HepG2 (cell line): ENCODE data around the gene SORD. TPM values are rescaled to one million over a fixed set of nuclear protein-coding genes. Genes with fewer than 3 reads are reported as not detected.

Source experiments
- BORCS8-MEF2B ChIP-seq: sonication (generic); formaldehyde crosslinking; IDR thresholded peaks from 2 replicates; pipeline ENCODE4 v1.8.0; 2022; ENCODE audit warnings: mild to moderate bottlenecking, missing genetic modification reagents
- CHCHD3 ChIP-seq: sonication (generic); formaldehyde crosslinking; IDR thresholded peaks from 2 replicates; pipeline ENCODE4 v1.8.0; 2022; ENCODE audit warnings: mild to moderate bottlenecking, missing genetic modification reagents, moderate library complexity
- DMAP1 ChIP-seq: IDR thresholded peaks from 2 replicates; pipeline ENCODE4 v1.6.1; 2016
- DPF2 ChIP-seq: sonication (generic); formaldehyde crosslinking; IDR thresholded peaks from 2 replicates; pipeline ENCODE4 v1.4.0; 2020; ENCODE audit warnings: mild to moderate bottlenecking, low read depth, missing genetic modification reagents, borderline replicate concordance
- GZF1 ChIP-seq: sonication (generic); formaldehyde crosslinking; IDR thresholded peaks from 2 replicates; pipeline ENCODE4 v1.5.1; 2020; ENCODE audit warnings: mild to moderate bottlenecking, missing genetic modification reagents
- KLF12 ChIP-seq: sonication (generic); formaldehyde crosslinking; IDR thresholded peaks from 2 replicates; pipeline ENCODE4 v1.4.0; 2020; ENCODE audit warnings: missing genetic modification reagents, borderline replicate concordance
- MLLT10 ChIP-seq: sonication (generic); formaldehyde crosslinking; IDR thresholded peaks from 2 replicates; pipeline ENCODE4 v1.4.0; 2020; ENCODE audit warnings: missing genetic modification reagents
- MTA1 ChIP-seq: sonication (generic); formaldehyde crosslinking; IDR thresholded peaks from 2 replicates; pipeline ENCODE4 v1.4.0; 2020; ENCODE audit warnings: missing genetic modification reagents, mild to moderate bottlenecking, borderline replicate concordance
- MTA3 ChIP-seq: sonication (generic); formaldehyde crosslinking; IDR thresholded peaks from 2 replicates; pipeline ENCODE4 v1.4.0; 2020; ENCODE audit warnings: missing genetic modification reagents
- NAIF1 ChIP-seq: sonication (generic); formaldehyde crosslinking; IDR thresholded peaks from 2 replicates; pipeline ENCODE4 v1.5.0; 2020; ENCODE audit warnings: mild to moderate bottlenecking, missing genetic modification reagents, borderline replicate concordance
- NFRKB ChIP-seq: fragments of 450-650 bp; IDR thresholded peaks from 2 replicates; pipeline ENCODE4 v1.6.1; 2017
- PHF5A ChIP-seq: IDR thresholded peaks from one replicate; pipeline ENCODE4 v1.6.1; 2018; ENCODE audit warnings: low read depth, missing genetic modification reagents; ENCODE audit not compliant: unreplicated experiment
- TEAD3 ChIP-seq: optimal IDR thresholded peaks from 2 replicates; pipeline ENCODE3; 2016; ENCODE audit warnings: borderline replicate concordance
- YEATS2 ChIP-seq: sonication (generic); formaldehyde crosslinking; IDR thresholded peaks from 2 replicates; pipeline ENCODE4 v1.4.0; 2020; ENCODE audit warnings: missing genetic modification reagents, borderline replicate concordance
- ZC3H4 ChIP-seq: sonication (generic); formaldehyde crosslinking; IDR thresholded peaks from 2 replicates; pipeline ENCODE4 v1.4.0; 2020; ENCODE audit warnings: missing genetic modification reagents, borderline replicate concordance
- ZFAT ChIP-seq: sonication (generic); formaldehyde crosslinking; conservative IDR thresholded peaks from 2 replicates; pipeline ENCODE4 v1.8.1; 2023; ENCODE audit warnings: missing genetic modification reagents, inconsistent platforms
- ZFY ChIP-seq: sonication (generic); formaldehyde crosslinking; IDR thresholded peaks from 2 replicates; pipeline ENCODE4 v1.4.0; 2020; ENCODE audit warnings: missing genetic modification reagents
- ZNF12 ChIP-seq: sonication (generic); formaldehyde crosslinking; IDR thresholded peaks from 2 replicates; pipeline ENCODE4 v1.5.0; 2020; ENCODE audit warnings: missing genetic modification reagents
- ZNF136 ChIP-seq: sonication (generic); formaldehyde crosslinking; IDR thresholded peaks from 2 replicates; pipeline ENCODE4 v1.8.1; 2022; ENCODE audit warnings: low read depth, mild to moderate bottlenecking, moderate library complexity, missing genetic modification reagents
- ZNF225 ChIP-seq: sonication (generic); formaldehyde crosslinking; IDR thresholded peaks from 2 replicates; pipeline ENCODE4 v1.4.0; 2020; ENCODE audit warnings: mild to moderate bottlenecking, missing genetic modification reagents
- ZNF235 ChIP-seq: sonication (generic); formaldehyde crosslinking; IDR thresholded peaks from 2 replicates; pipeline ENCODE4 v1.8.1; 2023; ENCODE audit warnings: mild to moderate bottlenecking, missing genetic modification reagents, borderline replicate concordance
- ZNF431 ChIP-seq: sonication (generic); formaldehyde crosslinking; IDR thresholded peaks from 2 replicates; pipeline ENCODE4 v1.9.0; 2022; ENCODE audit warnings: missing genetic modification reagents, low read depth, mild to moderate bottlenecking, borderline replicate concordance
- ZNF629 ChIP-seq: sonication (generic); formaldehyde crosslinking; conservative IDR thresholded peaks from 2 replicates; pipeline ENCODE4 v1.5.0; 2020; ENCODE audit warnings: missing genetic modification reagents
- ZNF782 ChIP-seq: sonication (generic); formaldehyde crosslinking; IDR thresholded peaks from 2 replicates; pipeline ENCODE4 v1.4.0; 2020; ENCODE audit warnings: missing genetic modification reagents, mild to moderate bottlenecking, borderline replicate concordance
- polyA plus RNA-seq, 8 experiments: library from polyadenylated mRNA; depleted of rRNA in 3 of 8; stranded (reverse) in 7 of 8; unstranded in 1 of 8; fragments of >200 nt; fragmentation: Illumina TruSeq in 4 of 8; extraction: Trizol in 4 of 8; gene quantifications; 2 replicates each; pipeline versions ENCODE4 v1.2.1 to v1.2.3, GENCODE V29; 2011 to 2016; ENCODE audit warnings: low read depth in 4 of 8, missing spikeins in 1 of 8, mixed read lengths in 1 of 8; ENCODE audit not compliant: insufficient read depth in 1 of 8
- total RNA-seq, 5 experiments: library from RNA; depleted of rRNA; stranded (reverse); fragments of >200 nt; fragmentation: Illumina TruSeq; extraction: Trizol; gene quantifications; 2 replicates each; pipeline ENCODE4 v1.2.3, GENCODE V29; 2016; ENCODE audit warnings: low read depth in 1 of 5
- TF ChIP-seq, protein P1 (sequence below): sonication (generic); formaldehyde crosslinking; IDR thresholded peaks from 2 replicates; pipeline ENCODE4 v1.5.1; 2020; ENCODE audit warnings: mild to moderate bottlenecking, missing genetic modification reagents, moderate library complexity
- TF ChIP-seq, protein P2 (sequence below): sonication (generic); formaldehyde crosslinking; IDR thresholded peaks from 2 replicates; pipeline ENCODE4 v1.8.1; 2023; ENCODE audit warnings: mild to moderate bottlenecking, inconsistent platforms, moderate library complexity, missing genetic modification reagents, borderline replicate concordance

SORD gene
- total and polyA plus RNA-seq, 2 of the 13 experiments (the other 11 are each of a cell fraction or from before 2014, with no cell fraction given) = 59.1 to 95.3 TPM

DNA sequence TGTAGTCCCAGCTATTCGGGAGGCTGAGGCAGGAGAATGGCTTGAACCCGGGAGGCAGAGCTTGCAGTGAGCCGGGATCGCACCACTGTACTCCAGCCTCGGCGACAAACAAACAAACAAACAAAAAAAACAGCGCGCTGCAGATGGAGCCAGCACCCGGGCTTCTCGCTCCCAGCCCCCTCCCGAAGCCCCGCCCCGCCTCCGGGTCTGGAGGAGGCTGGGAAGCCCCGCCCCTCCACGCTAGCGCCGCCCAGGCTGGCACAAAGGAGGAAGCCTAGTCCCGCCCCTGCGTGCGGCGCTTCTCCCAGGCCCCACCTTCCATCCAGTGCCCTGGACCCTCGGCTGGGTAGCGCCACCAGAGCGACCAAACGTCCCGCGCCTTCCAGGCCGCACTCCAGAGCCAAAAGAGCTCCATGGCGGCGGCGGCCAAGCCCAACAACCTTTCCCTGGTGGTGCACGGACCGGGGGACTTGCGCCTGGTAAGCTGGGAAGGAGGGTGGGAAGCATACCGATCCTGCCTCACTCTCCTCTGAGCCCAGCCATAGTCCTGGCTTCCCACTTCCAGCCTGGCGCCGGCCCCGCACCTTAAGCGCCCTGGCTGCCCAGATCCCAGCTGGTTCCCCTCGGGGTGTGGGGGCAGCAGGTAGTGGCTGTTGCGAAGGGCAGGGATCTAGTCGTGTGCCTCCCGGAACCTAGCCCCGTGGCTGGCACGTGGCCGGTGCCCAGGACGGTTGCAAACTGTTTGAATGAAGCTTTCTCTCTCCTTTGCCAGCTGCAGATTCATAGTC is at the start of gene SORD (continued):
- TF ChIP-seq GZF1 (CRISPR knock-in tag) = peak; percentile 52; the same call in 1 of the 2 replicates
- TF ChIP-seq NFRKB = no peak
- no peak for TF ChIP-seq ZFAT
- peak; percentile 39; the same call in 1 of the 2 replicates for TF ChIP-seq DMAP1
- peak; percentile 49; the same call in 1 of the 2 replicates for TF ChIP-seq YEATS2 (CRISPR knock-in tag)
- peak; percentile 83; the same call in 1 of the 2 replicates for TF ChIP-seq ZNF225 (CRISPR knock-in tag)
- TF ChIP-seq DPF2 (CRISPR knock-in tag) = no peak
- TF ChIP-seq MLLT10 = no peak
- no peak for TF ChIP-seq ZNF235 (CRISPR knock-in tag)
- TF ChIP-seq, protein P1, sequence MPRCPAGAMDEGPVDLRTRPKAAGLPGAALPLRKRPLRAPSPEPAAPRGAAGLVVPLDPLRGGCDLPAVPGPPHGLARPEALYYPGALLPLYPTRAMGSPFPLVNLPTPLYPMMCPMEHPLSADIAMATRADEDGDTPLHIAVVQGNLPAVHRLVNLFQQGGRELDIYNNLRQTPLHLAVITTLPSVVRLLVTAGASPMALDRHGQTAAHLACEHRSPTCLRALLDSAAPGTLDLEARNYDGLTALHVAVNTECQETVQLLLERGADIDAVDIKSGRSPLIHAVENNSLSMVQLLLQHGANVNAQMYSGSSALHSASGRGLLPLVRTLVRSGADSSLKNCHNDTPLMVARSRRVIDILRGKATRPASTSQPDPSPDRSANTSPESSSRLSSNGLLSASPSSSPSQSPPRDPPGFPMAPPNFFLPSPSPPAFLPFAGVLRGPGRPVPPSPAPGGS (CRISPR knock-in tag) = 0 out of 2 replicates have a peak, but pooled peaks have one; percentile 66
- TF ChIP-seq ZNF431 (CRISPR knock-in tag) = 0 out of 2 replicates have a peak, but pooled peaks have one; percentile 18
- peak; percentile 65; the same call in 1 of the 2 replicates for TF ChIP-seq ZNF782 (CRISPR knock-in tag)
- TF ChIP-seq MTA3 (CRISPR knock-in tag) = no peak
- TF ChIP-seq PHF5A = no peak
- TF ChIP-seq ZFY = peak; percentile 80
- TF ChIP-seq, protein P2, sequence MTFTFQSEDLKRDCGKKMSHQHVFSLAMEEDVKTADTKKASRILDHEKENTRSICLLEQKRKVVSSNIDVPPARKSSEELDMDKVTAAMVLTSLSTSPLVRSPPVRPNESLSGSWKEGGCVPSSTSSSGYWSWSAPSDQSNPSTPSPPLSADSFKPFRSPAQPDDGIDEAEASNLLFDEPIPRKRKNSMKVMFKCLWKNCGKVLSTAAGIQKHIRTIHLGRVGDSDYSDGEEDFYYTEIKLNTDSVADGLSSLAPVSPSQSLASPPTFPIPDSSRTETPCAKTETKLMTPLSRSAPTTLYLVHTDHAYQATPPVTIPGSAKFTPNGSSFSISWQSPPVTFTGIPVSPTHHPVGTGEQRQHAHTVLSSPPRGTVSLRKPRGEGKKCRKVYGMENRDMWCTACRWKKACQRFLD = peak; percentile 82; the same call in 1 of the 2 replicates
- TF ChIP-seq ZNF136 = no peak
- TF ChIP-seq TEAD3 (CRISPR knock-in tag) = peak; percentile 49
- TF ChIP-seq MTA1 (CRISPR knock-in tag) = no peak
- TF ChIP-seq KLF12 (CRISPR knock-in tag) = no peak
- TF ChIP-seq CHCHD3 = no peak
- peak; percentile 86 for TF ChIP-seq BORCS8-MEF2B
- no peak for TF ChIP-seq ZNF12 (CRISPR knock-in tag)
- no peak for TF ChIP-seq ZC3H4 (CRISPR knock-in tag)
- TF ChIP-seq NAIF1 (CRISPR knock-in tag) = no peak
- TF ChIP-seq ZNF629 = no peak
